ENCODE data around the gene MTREX.

The MTREX gene

GRCh38 chr5:55385846-55386245, 78.1 kb downstream of the MTREX start:
- DNase-seq, result no peak

GRCh38 chr5:55386356-55386755, 78.6 kb downstream of the MTREX start:
- no peak for DNase-seq

- DNase-seq, result no peak
These were observed 80.1 kb downstream of the MTREX start for GRCh38 chr5:55387865-55388264.

- no peak for DNase-seq
These were observed 83.9 kb downstream of the MTREX start for GRCh38 chr5:55391707-55392106.

GRCh38 chr5:55392669-55393068, 84.9 kb downstream of the MTREX start:
- no peak for DNase-seq

GRCh38 chr5:55393501-55394175, 85.8 kb downstream of the MTREX start:
- no peak for DNase-seq

- DNase-seq, result no peak
These were observed 94.4 kb downstream of the MTREX start for GRCh38 chr5:55402199-55402598.

- no peak for DNase-seq
These were observed 98.5 kb downstream of the MTREX start for GRCh38 chr5:55406292-55406691.

GRCh38 chr5:55407059-55407684, 99.4 kb downstream of the MTREX start:
- peak; percentile 64 for DNase-seq

- no peak for DNase-seq
These were observed 100.2 kb downstream of the MTREX start for GRCh38 chr5:55407984-55408383.

- DNase-seq, result no peak
These were observed 102.0 kb downstream of the MTREX start for GRCh38 chr5:55409775-55410174.

GRCh38 chr5:55410845-55411244, 103.1 kb downstream of the MTREX start:
- no peak for DNase-seq

GRCh38 chr5:55411876-55412275, 104.1 kb downstream of the MTREX start:
- DNase-seq, result peak; percentile 20

GRCh38 chr5:55413644-55414043, 105.9 kb downstream of the MTREX start:
- no peak for DNase-seq

GRCh38 chr5:55415071-55415470, 107.3 kb downstream of the MTREX start:
- no peak for DNase-seq

GRCh38 chr5:55416306-55416705, 108.5 kb downstream of the MTREX start:
- DNase-seq, result peak; percentile 37

GRCh38 chr5:55418994-55419968, 111.5 kb downstream of the MTREX start:
- peak; percentile 94 for DNase-seq

- DNase-seq, result no peak
These were observed 113.3 kb downstream of the MTREX start for GRCh38 chr5:55421074-55421529.

- no peak for DNase-seq
These were observed 118.7 kb downstream of the MTREX start for GRCh38 chr5:55426455-55426854.

- DNase-seq, result peak; percentile 49
These were observed 119.4 kb downstream of the MTREX start for GRCh38 chr5:55427157-55427556.

GRCh38 chr5:55429221-55429612, 121.4 kb downstream of the MTREX start:
- DNase-seq, result no peak

GRCh38 chr5:55429613-55430253, 121.9 kb downstream of the MTREX start:
- no peak for DNase-seq

- no peak for DNase-seq
These were observed 124.8 kb downstream of the MTREX start for GRCh38 chr5:55432549-55432948.

Measured in fibroblast of upper back skin (primary cell).